Esophagus (tissue), 2 donors: Measurements from ENCODE around the gene PPFIBP1. TPM values are rescaled to one million over a fixed set of nuclear protein-coding genes. Genes with fewer than 3 reads are reported as not detected.

ENCODE experiments used
- H3K27ac ChIP-seq, 2 donors: one replicate each; pipeline ENCODE4 v1.5.1; 2013; ENCODE audit warnings: low read depth in 2 of 2, mild to moderate bottlenecking in 2 of 2, inconsistent platforms in 1 of 2, low read length in 1 of 2, moderate library complexity in 1 of 2
- H3K27me3 ChIP-seq, 2 donors: one replicate each; pipeline ENCODE4 v1.6.1; 2013; ENCODE audit warnings: low read length in 2 of 2, control low read depth in 1 of 2, mild to moderate bottlenecking in 1 of 2; ENCODE audit not compliant: insufficient read depth in 2 of 2, control insufficient read depth in 1 of 2
- H3K36me3 ChIP-seq, 2 donors: one replicate each; pipeline ENCODE4 v1.6.1; 2013; ENCODE audit warnings: low read length in 1 of 2; ENCODE audit not compliant: control insufficient read depth in 2 of 2, insufficient read depth in 2 of 2
- H3K4me1 ChIP-seq, 2 donors: one replicate each; pipeline ENCODE4 v1.6.1; 2013; ENCODE audit warnings: low read length in 1 of 2; ENCODE audit not compliant: control insufficient read depth in 2 of 2, insufficient read depth in 2 of 2
- H3K4me3 ChIP-seq, 2 donors: one replicate each; pipeline ENCODE4 v1.5.1; 2013; ENCODE audit warnings: low read length in 2 of 2, mild to moderate bottlenecking in 2 of 2, low read depth in 1 of 2, moderate library complexity in 1 of 2
- H3K9me3 ChIP-seq, 2 donors: one replicate each; pipeline ENCODE4 v1.6.1; 2013; ENCODE audit warnings: mild to moderate bottlenecking in 2 of 2, low read depth in 1 of 2, low read length in 1 of 2, moderate library complexity in 1 of 2; ENCODE audit not compliant: control insufficient read depth in 2 of 2, insufficient read depth in 1 of 2
- WGBS, 2 donors: extraction: QIAGEN DNeasy Blood & Tissue Kit; methylation state at CpG; one replicate each; pipeline ENCODE4 v1.1.7; 2013; 5-methylcytosine and 5-hydroxymethylcytosine counted together
- polyA plus RNA-seq, 2 donors: library from polyadenylated mRNA; stranded (reverse); fragments of 200-250 nt; gene quantifications; one replicate each; pipeline ENCODE4 v1.2.3, GENCODE V29; 2013
- donor health status: healthy with polysubstance abuse.
- donor health status: Bipolar disorder and iron deficiency.

The PPFIBP1 gene
- polyA plus RNA-seq, 2 donors: 12.0 to 13.4 TPM

GRCh38 chr12:27703720-27704452, 179.9 kb downstream of the PPFIBP1 start:
- Histone ChIP-seq H3K4me3 (no peak overlapping the region), H3K27me3 (no peaks in the 10 kb centered on the region), H3K9me3 (no peaks in the 10 kb centered on the region), H3K27ac (no peak overlapping the region), H3K4me1 (peaks cover 0 to 2% of the 10 kb centered on the region in 2 donors), H3K36me3 (no peaks in the 10 kb centered on the region)
- WGBS, 2 donors: 4 to 6% methylated on average over 4 of the region's 4 CpGs

- Histone ChIP-seq H3K4me3 (no peak overlapping the region), H3K27ac (no peak overlapping the region), H3K9me3 (no peaks in the 10 kb centered on the region), H3K4me1 (peaks cover 0 to 2% of the 10 kb centered on the region in 2 donors), H3K27me3 (no peaks in the 10 kb centered on the region), H3K36me3 (no peaks in the 10 kb centered on the region)
- WGBS, 2 donors: 95 to 96% methylated on average over 8 of the region's 8 CpGs
These were observed 181.3 kb downstream of the PPFIBP1 start for GRCh38 chr12:27705263-27705662.

DNA sequence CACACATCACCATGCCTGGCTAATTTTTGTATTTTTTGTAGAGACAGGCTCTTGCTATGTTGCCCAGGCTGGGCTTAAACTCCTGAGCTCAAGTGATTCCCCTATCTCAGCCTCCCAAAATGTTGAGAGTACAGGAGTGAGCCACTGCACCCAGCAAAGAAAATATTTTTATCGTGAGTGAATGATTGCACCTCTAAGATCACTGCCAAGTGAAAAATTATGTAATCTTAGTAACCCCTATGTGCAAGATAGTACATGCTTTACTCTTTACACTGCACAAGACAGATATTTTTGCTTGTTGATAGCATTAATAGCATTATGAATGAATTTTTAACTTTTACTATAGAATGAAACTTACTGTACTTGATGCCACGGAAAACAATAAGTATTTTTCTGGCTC, 183.2 kb downstream of the PPFIBP1 start:
- no peaks in the 10 kb centered on the region for H3K9me3 ChIP-seq
- no peak overlapping the region for H3K4me3 ChIP-seq
- H3K27me3 ChIP-seq: no peaks in the 10 kb centered on the region
- 53 to 61% methylated on average over 2 of the region's 2 CpGs for WGBS, 2 donors
- H3K4me1 ChIP-seq: peaks cover 0 to 2% of the 10 kb centered on the region in 2 donors
- H3K27ac ChIP-seq: no peak overlapping the region
- no peaks in the 10 kb centered on the region for H3K36me3 ChIP-seq

- H3K4me1 ChIP-seq: peaks cover 0 to 6% of the 10 kb centered on the region in 2 donors
- no peaks in the 10 kb centered on the region for H3K27me3 ChIP-seq
- H3K4me3 ChIP-seq: peak overlapping the region in 1 of 2 donors; percentile 85
- H3K9me3 ChIP-seq: no peaks in the 10 kb centered on the region
- H3K27ac ChIP-seq: peak overlapping the region in 1 of 2 donors; percentile 59
- no peaks in the 10 kb centered on the region for H3K36me3 ChIP-seq
- WGBS, 2 donors: 55 to 79% methylated on average over 12 of the region's 12 CpGs
These were observed 185.4 kb downstream of the PPFIBP1 start for GRCh38 chr12:27709212-27709931.

DNA sequence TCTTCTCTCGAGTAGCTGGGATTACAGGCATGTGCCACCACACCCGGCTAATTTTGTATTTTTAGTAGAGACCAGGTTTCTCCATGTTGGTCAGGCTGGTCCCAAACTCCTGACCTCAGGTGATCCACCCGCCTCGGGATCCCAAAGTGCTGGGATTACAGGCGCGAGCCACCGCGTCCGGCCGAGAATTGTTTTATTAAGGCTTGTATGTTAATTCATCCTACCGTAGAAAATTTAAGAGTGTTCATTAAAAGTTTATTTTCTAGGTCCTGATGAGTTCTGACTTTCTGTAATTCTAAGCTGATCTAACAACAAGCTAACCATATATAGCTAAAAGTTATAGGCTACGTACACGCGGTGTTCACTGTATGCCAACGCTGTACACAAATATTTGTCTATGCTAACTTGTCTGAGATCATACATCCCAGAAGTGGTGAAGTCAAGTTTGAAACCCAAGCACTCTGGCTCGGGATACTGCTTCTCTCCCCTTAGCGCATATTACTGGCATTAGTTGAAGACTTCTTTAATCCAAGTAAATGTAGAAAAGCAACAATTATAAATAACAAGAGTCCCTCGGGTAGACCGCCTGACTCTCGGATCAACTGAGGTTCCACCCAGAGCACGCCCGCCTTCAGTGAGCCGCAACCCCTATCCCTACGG, 186.1 kb downstream of the PPFIBP1 start:
- H3K27me3 ChIP-seq: no peaks in the 10 kb centered on the region
- H3K4me1 ChIP-seq: peaks cover 0 to 6% of the 10 kb centered on the region in 2 donors
- H3K9me3 ChIP-seq: no peaks in the 10 kb centered on the region
- WGBS, 2 donors: 4 to 10% methylated on average over 24 of the region's 24 CpGs
- H3K36me3 ChIP-seq: no peaks in the 10 kb centered on the region
- H3K4me3 ChIP-seq: peak overlapping the region; percentile 85 to 93
- H3K27ac ChIP-seq: peak overlapping the region; percentile 80 to 81

- Histone ChIP-seq H3K9me3 (no peaks in the 10 kb centered on the region), H3K36me3 (no peaks in the 10 kb centered on the region), H3K4me3 (peak within 1 kb of the TSS; percentile 85 to 93), H3K27me3 (no peaks in the 10 kb centered on the region), H3K4me1 (peaks cover 0 to 6% of the 10 kb centered on the region in 2 donors), H3K27ac (peak within 1 kb of the TSS; percentile 80 to 81)
- WGBS, 2 donors: 0 to 1% methylated on average over 46 of the region's 46 CpGs
These were observed 186.7 kb downstream of the PPFIBP1 start, which contains the start of gene MRPS35 for GRCh38 chr12:27710592-27711316. MRPS35 (plus strand) TSS chr12:27710832; CDS start chr12:27710844, 12 bp downstream.

- H3K4me3 ChIP-seq: peak overlapping the region; percentile 85 to 93
- no peaks in the 10 kb centered on the region for H3K27me3 ChIP-seq
- 0% methylated on average over 11 of the region's 11 CpGs for WGBS, 2 donors
- H3K9me3 ChIP-seq: no peaks in the 10 kb centered on the region
- H3K36me3 ChIP-seq: no peaks in the 10 kb centered on the region
- H3K27ac ChIP-seq: peak overlapping the region; percentile 80 to 81
- peaks cover 0 to 6% of the 10 kb centered on the region in 2 donors for H3K4me1 ChIP-seq
These were observed 187.3 kb downstream of the PPFIBP1 start for GRCh38 chr12:27711317-27711682.

GRCh38 chr12:27711967-27712366, 188.0 kb downstream of the PPFIBP1 start:
- Histone ChIP-seq H3K27ac (no peak overlapping the region), H3K36me3 (no peaks in the 10 kb centered on the region), H3K27me3 (no peaks in the 10 kb centered on the region), H3K4me1 (peaks cover 0 to 6% of the 10 kb centered on the region in 2 donors), H3K4me3 (peak overlapping the region in 1 of 2 donors; percentile 85), H3K9me3 (no peaks in the 10 kb centered on the region)
- 56 to 80% methylated on average over 2 of the region's 2 CpGs for WGBS, 2 donors

DNA sequence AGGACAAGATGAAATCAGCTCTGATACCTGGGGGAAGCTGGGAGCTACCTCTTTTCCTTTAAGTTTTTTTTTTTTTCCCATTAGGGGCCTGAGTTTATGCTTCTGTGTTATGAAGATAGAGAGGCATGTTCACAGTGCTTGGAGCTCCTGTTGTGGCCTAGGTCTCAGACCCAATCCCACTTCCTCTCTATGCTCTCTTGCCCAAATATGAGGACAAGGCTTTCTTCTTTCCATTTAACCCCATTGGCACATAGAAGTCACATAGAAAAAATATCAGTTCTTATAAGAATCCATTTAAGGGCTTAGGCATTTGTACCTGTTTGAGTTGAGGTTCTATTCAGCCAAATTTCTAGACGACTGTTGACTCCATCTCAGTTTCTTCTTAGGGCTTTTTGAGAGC, 199.2 kb downstream of the PPFIBP1 start:
- Histone ChIP-seq H3K4me3 (no peak overlapping the region), H3K27ac (no peak overlapping the region), H3K4me1 (no peaks in the 10 kb centered on the region), H3K27me3 (no peaks in the 10 kb centered on the region), H3K36me3 (peaks cover 0 to 3% of the 10 kb centered on the region in 2 donors), H3K9me3 (no peaks in the 10 kb centered on the region)
- 75 to 88% methylated on average over 1 of the region's 1 CpG for WGBS, 2 donors
